ENCODE results near the gene HIVEP1. TPM values are rescaled to one million over a fixed set of nuclear protein-coding genes. Genes with fewer than 3 reads are reported as not detected.
A peak's percentile ranks its signal among the peaks of the same experiment; 100 is the strongest.

HIVEP1 gene
- total RNA-seq, 2 donors from 2014 or later = 16.1 to 18.8 TPM

DNA sequence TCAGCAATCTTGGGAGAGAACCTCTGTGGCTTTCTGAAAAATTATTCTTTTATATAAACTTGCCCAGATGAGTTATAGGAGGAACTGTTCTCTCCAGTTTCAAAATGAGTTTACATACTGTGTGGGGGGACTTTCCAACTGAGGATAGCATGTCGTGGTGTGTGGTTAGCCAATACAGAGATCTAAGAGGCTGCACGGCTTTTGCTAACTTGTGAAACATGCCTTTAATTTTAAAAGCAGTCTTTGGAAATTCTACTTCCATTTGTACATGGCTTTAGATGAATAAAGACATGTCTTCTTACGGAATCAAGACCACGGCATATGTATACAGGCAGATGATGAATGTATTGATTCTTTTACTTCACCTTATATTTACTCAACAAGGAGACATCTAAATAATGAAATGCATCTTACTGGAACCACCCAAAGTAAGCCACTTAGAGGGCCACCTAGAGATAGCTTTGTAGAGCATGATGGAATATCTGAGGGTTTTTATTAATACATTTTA, 39.8 kb downstream of the HIVEP1 start:
- H3K4me3 ChIP-seq = no peak overlapping the region
- TF ChIP-seq, protein P1, sequence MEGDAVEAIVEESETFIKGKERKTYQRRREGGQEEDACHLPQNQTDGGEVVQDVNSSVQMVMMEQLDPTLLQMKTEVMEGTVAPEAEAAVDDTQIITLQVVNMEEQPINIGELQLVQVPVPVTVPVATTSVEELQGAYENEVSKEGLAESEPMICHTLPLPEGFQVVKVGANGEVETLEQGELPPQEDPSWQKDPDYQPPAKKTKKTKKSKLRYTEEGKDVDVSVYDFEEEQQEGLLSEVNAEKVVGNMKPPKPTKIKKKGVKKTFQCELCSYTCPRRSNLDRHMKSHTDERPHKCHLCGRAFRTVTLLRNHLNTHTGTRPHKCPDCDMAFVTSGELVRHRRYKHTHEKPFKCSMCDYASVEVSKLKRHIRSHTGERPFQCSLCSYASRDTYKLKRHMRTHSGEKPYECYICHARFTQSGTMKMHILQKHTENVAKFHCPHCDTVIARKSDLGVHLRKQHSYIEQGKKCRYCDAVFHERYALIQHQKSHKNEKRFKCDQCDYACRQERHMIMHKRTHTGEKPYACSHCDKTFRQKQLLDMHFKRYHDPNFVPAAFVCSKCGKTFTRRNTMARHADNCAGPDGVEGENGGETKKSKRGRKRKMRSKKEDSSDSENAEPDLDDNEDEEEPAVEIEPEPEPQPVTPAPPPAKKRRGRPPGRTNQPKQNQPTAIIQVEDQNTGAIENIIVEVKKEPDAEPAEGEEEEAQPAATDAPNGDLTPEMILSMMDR (IDR thresholded peaks at IDR 0.05) = no peak
- no peaks in the 10 kb centered on the region for H3K9me3 ChIP-seq
- no peak for DNase-seq (ENCODE audit: low spot score)
- H3K36me3 ChIP-seq = no peaks in the 10 kb centered on the region
- no peaks in the 10 kb centered on the region for H3K27me3 ChIP-seq
- H3K27ac ChIP-seq = no peak overlapping the region
- no peaks in the 10 kb centered on the region for H3K4me1 ChIP-seq

- TF ChIP-seq, protein P1 (IDR thresholded peaks at IDR 0.05) = no peak
- H3K27ac ChIP-seq = no peak overlapping the region
- no peak for DNase-seq (ENCODE audit: low spot score)
- H3K27me3 ChIP-seq = no peaks in the 10 kb centered on the region
- H3K4me1 ChIP-seq = peaks cover 0 to 5% of the 10 kb centered on the region in 2 donors
- H3K36me3 ChIP-seq = no peaks in the 10 kb centered on the region
- H3K4me3 ChIP-seq = no peak overlapping the region
- H3K9me3 ChIP-seq = no peaks in the 10 kb centered on the region
Observed at GRCh38 chr6:12058172-12058961, 46.3 kb downstream of the HIVEP1 start.

DNA sequence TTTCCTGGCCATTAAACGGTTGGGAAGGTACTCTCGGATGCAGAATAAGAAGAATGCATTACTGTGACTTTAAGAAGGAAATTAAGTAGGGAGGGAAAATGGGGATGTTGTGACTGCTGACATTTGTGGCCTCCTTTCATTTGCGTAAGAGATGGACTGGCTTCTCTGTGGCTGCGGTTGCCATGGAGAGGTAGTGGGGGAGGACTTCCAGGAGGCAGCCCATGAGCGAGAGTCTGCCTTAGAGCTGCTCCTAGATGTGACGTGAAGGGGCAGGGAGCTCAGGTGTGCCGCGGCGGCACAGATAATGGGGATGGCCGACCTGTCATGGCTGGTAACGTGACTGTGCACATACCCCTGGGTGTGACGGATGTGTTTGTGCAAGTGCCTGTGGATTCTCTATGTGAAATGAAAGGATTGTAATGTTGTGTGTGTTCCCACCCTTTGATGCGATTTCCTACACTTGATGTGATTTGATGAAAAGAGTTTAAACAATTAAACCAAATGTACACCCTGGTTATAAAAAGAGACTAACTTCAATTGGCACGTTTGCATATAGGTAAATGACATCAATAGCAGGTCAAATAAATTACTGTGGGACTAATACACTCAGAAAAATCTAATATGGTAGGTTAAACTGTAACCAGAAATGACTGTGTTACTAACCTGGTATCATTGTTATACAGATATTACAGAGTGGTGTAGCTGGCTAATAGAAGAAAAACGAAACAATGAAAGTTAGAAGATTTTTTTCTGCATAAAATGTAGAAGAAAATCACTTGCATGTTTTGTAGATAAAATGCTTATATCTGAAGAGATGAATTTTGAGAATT, 48.9 kb downstream of the HIVEP1 start:
- TF ChIP-seq, protein P1 (IDR thresholded peaks at IDR 0.05) = no peak
- DNase-seq (ENCODE audit: low spot score) = peak; percentile 74
- Histone ChIP-seq H3K9me3 (no peaks in the 10 kb centered on the region), H3K27ac (no peak overlapping the region), H3K4me1 (peaks cover 0 to 20% of the 10 kb centered on the region in 2 donors), H3K36me3 (no peaks in the 10 kb centered on the region), H3K4me3 (peak overlapping the region in 1 of 2 donors; percentile 18), H3K27me3 (no peaks in the 10 kb centered on the region)

GRCh38 chr6:12062605-12063004, 50.5 kb downstream of the HIVEP1 start:
- no peak for DNase-seq (ENCODE audit: low spot score)
- no peak overlapping the region for H3K27ac ChIP-seq
- H3K36me3 ChIP-seq = no peaks in the 10 kb centered on the region
- TF ChIP-seq, protein P1 (IDR thresholded peaks at IDR 0.05) = no peak
- no peaks in the 10 kb centered on the region for H3K27me3 ChIP-seq
- H3K4me1 ChIP-seq = peaks cover 0 to 24% of the 10 kb centered on the region in 2 donors
- H3K4me3 ChIP-seq = no peak overlapping the region
- no peaks in the 10 kb centered on the region for H3K9me3 ChIP-seq

GRCh38 chr6:12064131-12064530, 52.0 kb downstream of the HIVEP1 start:
- H3K4me3 ChIP-seq = no peak overlapping the region
- DNase-seq (ENCODE audit: low spot score) = no peak
- peaks cover 0 to 19% of the 10 kb centered on the region in 2 donors for H3K4me1 ChIP-seq
- H3K9me3 ChIP-seq = no peaks in the 10 kb centered on the region
- TF ChIP-seq, protein P1 (IDR thresholded peaks at IDR 0.05) = no peak
- no peaks in the 10 kb centered on the region for H3K27me3 ChIP-seq
- H3K27ac ChIP-seq = no peak overlapping the region
- no peaks in the 10 kb centered on the region for H3K36me3 ChIP-seq
